ENCODE data around the gene SLC17A4. TPM values are rescaled to one million over a fixed set of nuclear protein-coding genes. Genes with fewer than 3 reads are reported as not detected.
A peak's percentile ranks its signal among the peaks of the same experiment; 100 is the strongest.

SLC17A4 gene
- total and polyA plus RNA-seq, 8 donors: 0.58 to 12.7 (median 1.5) TPM; not detected in 5

DNA sequence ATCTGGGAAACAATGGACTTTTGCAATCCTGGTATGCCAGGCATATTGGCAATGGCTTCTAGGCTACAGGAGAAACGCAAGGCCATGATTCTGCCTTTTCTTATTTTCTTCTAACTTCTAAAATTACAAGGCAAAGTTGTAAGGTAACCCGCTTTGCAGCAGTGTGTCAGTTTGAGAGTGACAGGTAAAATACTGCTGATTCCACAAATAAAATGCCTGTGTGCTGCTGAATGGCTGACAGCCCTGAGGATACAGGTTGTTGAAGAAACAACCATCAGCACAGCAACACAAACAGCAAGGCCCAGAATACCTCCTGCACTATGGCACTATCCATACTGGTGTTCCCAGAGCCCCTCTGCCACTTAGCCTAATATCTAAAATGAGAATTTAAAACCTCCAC, 40.2 kb downstream of the SLC17A4 start:
- intact Hi-C loops (cut with DNase I; ENCODE audit: low total_unique reads): no loop called here

GRCh38 chr6:25801436-25801835, 46.9 kb downstream of the SLC17A4 start:
- no peak for TF ChIP-seq EP300 (IDR thresholded peaks at IDR 0.05)
- no peak for TF ChIP-seq POLR2A (IDR thresholded peaks at IDR 0.05)
- TF ChIP-seq, protein P1, sequence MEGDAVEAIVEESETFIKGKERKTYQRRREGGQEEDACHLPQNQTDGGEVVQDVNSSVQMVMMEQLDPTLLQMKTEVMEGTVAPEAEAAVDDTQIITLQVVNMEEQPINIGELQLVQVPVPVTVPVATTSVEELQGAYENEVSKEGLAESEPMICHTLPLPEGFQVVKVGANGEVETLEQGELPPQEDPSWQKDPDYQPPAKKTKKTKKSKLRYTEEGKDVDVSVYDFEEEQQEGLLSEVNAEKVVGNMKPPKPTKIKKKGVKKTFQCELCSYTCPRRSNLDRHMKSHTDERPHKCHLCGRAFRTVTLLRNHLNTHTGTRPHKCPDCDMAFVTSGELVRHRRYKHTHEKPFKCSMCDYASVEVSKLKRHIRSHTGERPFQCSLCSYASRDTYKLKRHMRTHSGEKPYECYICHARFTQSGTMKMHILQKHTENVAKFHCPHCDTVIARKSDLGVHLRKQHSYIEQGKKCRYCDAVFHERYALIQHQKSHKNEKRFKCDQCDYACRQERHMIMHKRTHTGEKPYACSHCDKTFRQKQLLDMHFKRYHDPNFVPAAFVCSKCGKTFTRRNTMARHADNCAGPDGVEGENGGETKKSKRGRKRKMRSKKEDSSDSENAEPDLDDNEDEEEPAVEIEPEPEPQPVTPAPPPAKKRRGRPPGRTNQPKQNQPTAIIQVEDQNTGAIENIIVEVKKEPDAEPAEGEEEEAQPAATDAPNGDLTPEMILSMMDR (IDR thresholded peaks at IDR 0.05): no peak
- no peak for TF ChIP-seq POLR2AphosphoS5 (IDR thresholded peaks at IDR 0.05)
- Histone ChIP-seq H3K27ac (no peak overlapping the region), H3K4me3 (no peak overlapping the region), H3K27me3 (no peaks in the 10 kb centered on the region), H3K4me1 (no peaks in the 10 kb centered on the region), H3K36me3 (no peaks in the 10 kb centered on the region), H3K9me3 (no peaks in the 10 kb centered on the region)
- 69 to 77% (median 74%) methylated on average over 4 of the region's 4 CpGs for WGBS, 5 donors
- no peak for DNase-seq
- intact Hi-C loops (cut with DNase I; ENCODE audit: low total_unique reads): no loop called here

More for the DNA sequence above, 40.2 kb downstream of the SLC17A4 start:
- Histone ChIP-seq H3K27me3 (no peaks in the 10 kb centered on the region), H3K4me3 (no peak overlapping the region), H3K4me1 (no peaks in the 10 kb centered on the region), H3K27ac (no peak overlapping the region), H3K9me3 (no peaks in the 10 kb centered on the region), H3K36me3 (no peaks in the 10 kb centered on the region)
- TF ChIP-seq POLR2A (IDR thresholded peaks at IDR 0.05): no peak
- TF ChIP-seq, protein P1 (IDR thresholded peaks at IDR 0.05): no peak
- DNase-seq: peak in 1 of 2 donors; percentile 7
- WGBS, 5 donors: 73 to 97% (median 94%) methylated on average over 2 of the region's 2 CpGs

- H3K27me3 ChIP-seq: no peaks in the 10 kb centered on the region
- 61 to 80% (median 69%) methylated on average over 2 of the region's 2 CpGs for WGBS, 5 donors
- no peak for TF ChIP-seq POLR2A (IDR thresholded peaks at IDR 0.05)
- TF ChIP-seq, protein P1 (IDR thresholded peaks at IDR 0.05): no peak
- TF ChIP-seq POLR2AphosphoS5 (IDR thresholded peaks at IDR 0.05): no peak
- TF ChIP-seq EP300 (IDR thresholded peaks at IDR 0.05): no peak
- H3K36me3 ChIP-seq: no peaks in the 10 kb centered on the region
- no peak for DNase-seq
- no peak overlapping the region for H3K27ac ChIP-seq
- intact Hi-C loops (cut with DNase I; ENCODE audit: low total_unique reads): no loop called here
- no peaks in the 10 kb centered on the region for H3K9me3 ChIP-seq
- no peak overlapping the region for H3K4me3 ChIP-seq
- no peaks in the 10 kb centered on the region for H3K4me1 ChIP-seq
These were observed 50.3 kb downstream of the SLC17A4 start for GRCh38 chr6:25804804-25805203.

DNA sequence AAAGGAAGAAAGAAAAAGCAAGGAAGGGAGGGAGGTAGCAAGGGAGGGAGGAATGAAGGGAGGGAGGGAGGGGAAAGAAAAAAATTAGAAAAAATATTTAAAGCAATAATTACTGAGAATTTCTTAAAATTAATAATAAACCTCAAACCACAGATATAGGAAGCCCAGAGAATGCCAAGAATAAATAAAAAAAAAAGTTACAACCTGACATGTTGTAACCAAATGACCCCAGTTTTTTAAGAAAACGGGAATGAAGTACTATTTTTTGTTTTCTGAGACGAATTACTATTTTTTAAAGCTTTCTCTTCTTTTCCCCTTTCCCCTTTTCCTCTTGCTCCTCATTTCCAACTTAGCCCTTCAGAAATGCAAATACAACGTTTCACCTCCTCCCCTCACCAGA, 60.7 kb downstream of the SLC17A4 start:
- no peaks in the 10 kb centered on the region for H3K4me1 ChIP-seq
- no peak overlapping the region for H3K27ac ChIP-seq
- no peak for DNase-seq
- H3K4me3 ChIP-seq: no peak overlapping the region
- H3K36me3 ChIP-seq: no peaks in the 10 kb centered on the region
- peaks cover 0 to 3% (median 0%) of the 10 kb centered on the region in 4 donors for H3K9me3 ChIP-seq
- TF ChIP-seq, protein P1 (IDR thresholded peaks at IDR 0.05): no peak
- TF ChIP-seq EP300 (IDR thresholded peaks at IDR 0.05) (no peak), POLR2AphosphoS5 (IDR thresholded peaks at IDR 0.05) (no peak), POLR2A (IDR thresholded peaks at IDR 0.05) (no peak)
- WGBS, 5 donors: 63 to 69% (median 65%) methylated on average over 3 of the region's 3 CpGs
- intact Hi-C loops (cut with DNase I; ENCODE audit: low total_unique reads): no loop called here
- no peaks in the 10 kb centered on the region for H3K27me3 ChIP-seq

All from stomach (tissue), 9 donors.